ENCODE results near the gene SGPP1.
"Not testable (repeated sequence)": the region's sequence is repeated elsewhere in the genome, so short reads cannot be mapped to it uniquely, and the experiment has no call there.

Gene SGPP1

GRCh38 chr14:63641473-63642228 lies 86.2 kb downstream of the SGPP1 start, which contains the start of gene WDR89:
WDR89 (minus strand) TSS chr14:63641871; CDS start chr14:63599942, 41,929 bp downstream.
- peak; percentile 82 to 96 for DNase-seq (ENCODE audit: low read depth in 1 of 2, low spot score in 1 of 2)

- DNase-seq (ENCODE audit: low read depth in 1 of 2, low spot score in 1 of 2) = no peak
These were observed 89.4 kb downstream of the SGPP1 start for GRCh38 chr14:63638493-63638892.

GRCh38 chr14:63636094-63636635 lies 91.7 kb downstream of the SGPP1 start:
- DNase-seq (ENCODE audit: low read depth in 1 of 2, low spot score in 1 of 2) = not testable (repeated sequence)

Data from activated CD4-positive, alpha-beta T cell treated with anti-CD3 and anti-CD28 coated beads, Interleukin-2, amount 50 U/mL, for 24 hours (primary cell).